K562 (cell line): Measurements from ENCODE around the gene AMZ1. TPM values are rescaled to one million over a fixed set of nuclear protein-coding genes. Genes with fewer than 3 reads are reported as not detected.
A peak's percentile ranks its signal among the peaks of the same experiment; 100 is the strongest.

Experiments
- ATAC-seq: fragments of 200-7000 bp; cut with Tn5 transposase; 3 replicates; pipeline ENCODE4 v1.9.1; 2020; ENCODE audit warnings: moderate library complexity
- BruUV-seq: library from RNA; stranded (reverse); fragments of 400-500 nt; replicated peaks from 2 replicates; lab custom pipeline; 2021; lab: Mats Ljungman, UMichigan
- CTCF ChIA-PET: fragments of 300-600 bp; formaldehyde crosslinking; extraction: SDS; loops from one replicate; lab custom pipeline; 2021; ENCODE audit warnings: low intra/inter-chr PET ratio; lab: Yijun Ruan, JAX
- POLR2A ChIA-PET: fragments of 300-600, 350-650 bp; sonication (Branson Sonifier 250); formaldehyde crosslinking; extraction: SDS; loops from one replicate; lab custom pipeline; 2021; ENCODE audit warnings: antibody characterized with exemption, inconsistent platforms; lab: Yijun Ruan, JAX
- DNase-seq, 4 experiments: peaks; one replicate each; pipeline versions ENCODE4 v3.0.0 to v3.0.0-alpha.2; 2011 to 2018; ENCODE audit warnings: low spot score in 3 of 4, mixed read lengths in 3 of 4; ENCODE audit errors: extremely low read depth in 1 of 4
- FAIRE-seq: peaks from 2 replicates; lab custom pipeline; 2011; peaks lifted over from hg19 to GRCh38; lab: Jason Lieb, UNC
- H2AFZ ChIP-seq: 2 replicates; pipeline ENCODE4 v1.6.0; 2011; ENCODE audit warnings: low read depth, low read length, control low read depth, inconsistent platforms
- H3K27ac ChIP-seq: fragments of 200-600 bp; 3 replicates; pipeline ENCODE4 v1.8.0; 2011; ENCODE audit warnings: low read depth, mild to moderate bottlenecking, control low read depth, inconsistent platforms, low read length, moderate library complexity, mixed read lengths; ENCODE audit errors: extremely low read depth
- H3K27me3 ChIP-seq, 2 experiments: fragments of 300-600 bp in 1 of 2; 2 replicates in 1 of 2; 3 replicates in 1 of 2; pipeline versions ENCODE4 v1.6.0 to v1.8.0; 2011; ENCODE audit warnings: inconsistent platforms in 2 of 2, low read length in 2 of 2, mild to moderate bottlenecking in 1 of 2, mixed read lengths in 1 of 2, moderate library complexity in 1 of 2; ENCODE audit not compliant: control insufficient read depth in 2 of 2, insufficient read depth in 2 of 2
- H3K36me3 ChIP-seq: fragments of 300-600 bp; 3 replicates; pipeline ENCODE4 v1.8.0; 2011; ENCODE audit warnings: mild to moderate bottlenecking, low read length, inconsistent platforms; ENCODE audit not compliant: control insufficient read depth, insufficient read depth
- H3K4me1 ChIP-seq, 2 experiments: fragments of 200-600 bp in 1 of 2; replicated peaks in 1 of 2; 2 replicates in 1 of 2; 3 replicates in 1 of 2; pipeline versions ENCODE4 v1.5.1 to v1.8.0; 2011; ENCODE audit warnings: inconsistent platforms in 2 of 2, low read length in 2 of 2, mild to moderate bottlenecking in 1 of 2, mixed read lengths in 1 of 2, moderate library complexity in 1 of 2; ENCODE audit not compliant: control insufficient read depth in 2 of 2, insufficient read depth in 2 of 2
- H3K4me2 ChIP-seq: 2 replicates; pipeline ENCODE4 v1.6.1; 2011; ENCODE audit warnings: low read length, control low read depth, inconsistent platforms, mixed read lengths; ENCODE audit not compliant: insufficient read depth
- H3K4me3 ChIP-seq: fragments of 200-600 bp; sonication (generic), shearing (Covaris generic); 2 replicates; pipeline ENCODE4 v1.5.1; 2016; ENCODE audit warnings: control low read depth, inconsistent platforms
- H3K79me2 ChIP-seq: fragments of 200-600 bp; 3 replicates; pipeline ENCODE4 v1.8.0; 2011; ENCODE audit warnings: low read length, inconsistent platforms; ENCODE audit not compliant: control insufficient read depth, insufficient read depth
- H3K9ac ChIP-seq, 2 experiments: 2 replicates each; pipeline versions ENCODE4 v1.6.0 to v1.6.1; 2011; ENCODE audit warnings: low read depth in 2 of 2, low read length in 2 of 2, control low read depth in 1 of 2, inconsistent platforms in 1 of 2, mild to moderate bottlenecking in 1 of 2, mixed read lengths in 1 of 2; ENCODE audit not compliant: insufficient read depth in 1 of 2
- H3K9me1 ChIP-seq: one replicate; pipeline ENCODE4 v1.6.0; 2011; ENCODE audit warnings: inconsistent platforms, mild to moderate bottlenecking, low read length, moderate library complexity; ENCODE audit not compliant: control insufficient read depth, insufficient read depth
- H3K9me3 ChIP-seq: replicated peaks from 2 replicates; pipeline ENCODE4 v1.5.1; 2011; ENCODE audit warnings: low read depth, low read length, inconsistent platforms; ENCODE audit not compliant: control insufficient read depth, insufficient read depth
- H4K20me1 ChIP-seq: replicated peaks from 2 replicates; pipeline ENCODE4 v1.6.1; 2011; ENCODE audit warnings: low read length, inconsistent platforms, mixed read lengths; ENCODE audit not compliant: control insufficient read depth, insufficient read depth
- CGGBP1 ChIP-seq: fragments of 250-450 bp; sonication (Bioruptor Pico); IDR thresholded peaks from 2 replicates; pipeline ENCODE4 v1.9.0; 2021; ENCODE audit warnings: mild to moderate bottlenecking
- GATAD2B ChIP-seq: fragments of 450-650 bp; IDR thresholded peaks from 2 replicates; pipeline ENCODE4 v1.6.1; 2017; ENCODE audit warnings: mild to moderate bottlenecking, borderline replicate concordance
- MEF2D ChIP-seq: conservative IDR thresholded peaks from 2 replicates; pipeline ENCODE4 v1.6.1; 2016; ENCODE audit warnings: low read depth, missing genetic modification characterization, missing compliant biosample characterization
- RAD51 ChIP-seq: fragments of 450-650 bp; IDR thresholded peaks from 2 replicates; pipeline ENCODE4 v1.7.1; 2016; ENCODE audit warnings: low read depth, mild to moderate bottlenecking, borderline replicate concordance
- RBFOX2 ChIP-seq: fragments of 200-400 bp; formaldehyde crosslinking; IDR thresholded peaks from 2 replicates; pipeline ENCODE4 v1.6.1; 2017; ENCODE audit warnings: low read depth, mild to moderate bottlenecking, low read length, moderate library complexity
- RFX5 ChIP-seq: IDR thresholded peaks from 2 replicates; pipeline ENCODE4 v1.6.1; 2011; ENCODE audit warnings: low read depth, mild to moderate bottlenecking, improper control_type of control experiment, low read length
- TEAD2 ChIP-seq: fragments of 450-650 bp; IDR thresholded peaks from 2 replicates; pipeline ENCODE4 v1.6.1; 2016; ENCODE audit warnings: missing genetic modification characterization, control low read depth, missing compliant biosample characterization
- ZBTB33 ChIP-seq: sonication (generic); formaldehyde crosslinking; IDR thresholded peaks from 2 replicates; pipeline ENCODE4 v1.8.1; 2023; ENCODE audit warnings: mild to moderate bottlenecking, missing genetic modification reagents
- ZBTB9 ChIP-seq: fragments of 450-650 bp; formaldehyde crosslinking; IDR thresholded peaks from 2 replicates; pipeline ENCODE4 v1.4.0; 2020; ENCODE audit warnings: mild to moderate bottlenecking, moderate library complexity
- WGBS: fragments of 100-300 bp; shearing (Covaris generic); methylation state at CpG from one replicate; pipeline ENCODE4 v1.1.6; 2016; ENCODE audit warnings: low coverage, mixed read lengths; ENCODE audit not compliant: insufficient coverage; ENCODE audit errors: missing lambda C conversion rate; 5-methylcytosine and 5-hydroxymethylcytosine counted together
- in situ Hi-C: fragments of 300-500 bp; cut with MboI; formaldehyde crosslinking; loops from 4 replicates; pipeline ENCODE4 v1.15.0; 2018; ENCODE audit warnings: inconsistent platforms, mixed read lengths
- intact Hi-C: fragments of 100-400 bp; cut with micrococcal nuclease; formaldehyde crosslinking; loops from 2 replicates; pipeline ENCODE4 v1.14.2; 2022
- polyA plus RNA-seq, 8 experiments: library from polyadenylated mRNA; depleted of rRNA in 4 of 8; stranded (reverse) in 5 of 8; unstranded in 3 of 8; fragments of >200 nt; fragmentation: Nextera tagmentation in 2 of 8; fragmentation: Illumina TruSeq in 1 of 8; extraction: Ambion mirVana in 2 of 8; extraction: Trizol in 1 of 8; gene quantifications; 2 replicates each; pipeline versions ENCODE4 v1.2.1 to v1.2.3, GENCODE V29; 2011 to 2014; ENCODE audit warnings: inconsistent platforms in 1 of 8, missing spikeins in 1 of 8
- total RNA-seq, 7 experiments: library from RNA; depleted of rRNA in 6 of 7; stranded (reverse); fragments of >200 nt in 6 of 7; fragmentation: Illumina TruSeq in 2 of 7; extraction: Trizol in 2 of 7; gene quantifications; 2 replicates each; pipeline versions ENCODE4 v1.2.1 to v1.2.3, GENCODE V29; 2011 to 2021; ENCODE audit warnings: low replicate concordance in 1 of 7
- TF ChIP-seq, protein P1 (sequence below): fragments of 450-650 bp; IDR thresholded peaks from 2 replicates; pipeline ENCODE4 v1.6.1; 2016; ENCODE audit warnings: missing biosample characterization, missing genetic modification characterization

Gene AMZ1
- total and polyA plus RNA-seq, 9 of the 15 experiments (the other 6 are each of a cell fraction or from before 2014, with no cell fraction given) = not detected

GRCh38 chr7:2717293-2718261, 29.6 kb downstream of the AMZ1 start (continued):
- peak; percentile 37; the same call in 1 of the 2 replicates for TF ChIP-seq TEAD2
- 0 out of 2 replicates have a peak, but pooled peaks have one; percentile 29 for TF ChIP-seq GATAD2B
- TF ChIP-seq CGGBP1 = no peak
- TF ChIP-seq MEF2D = peak; percentile 54; the same call in 1 of the 2 replicates
- TF ChIP-seq, protein P1, sequence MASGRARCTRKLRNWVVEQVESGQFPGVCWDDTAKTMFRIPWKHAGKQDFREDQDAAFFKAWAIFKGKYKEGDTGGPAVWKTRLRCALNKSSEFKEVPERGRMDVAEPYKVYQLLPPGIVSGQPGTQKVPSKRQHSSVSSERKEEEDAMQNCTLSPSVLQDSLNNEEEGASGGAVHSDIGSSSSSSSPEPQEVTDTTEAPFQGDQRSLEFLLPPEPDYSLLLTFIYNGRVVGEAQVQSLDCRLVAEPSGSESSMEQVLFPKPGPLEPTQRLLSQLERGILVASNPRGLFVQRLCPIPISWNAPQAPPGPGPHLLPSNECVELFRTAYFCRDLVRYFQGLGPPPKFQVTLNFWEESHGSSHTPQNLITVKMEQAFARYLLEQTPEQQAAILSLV = no peak

- H3K9me1 ChIP-seq = no peaks in the 10 kb centered on the region
- H4K20me1 ChIP-seq = no peaks in the 10 kb centered on the region
- 91% methylated on average over 34 of the region's 34 CpGs for WGBS
- ATAC-seq (no peak), DNase-seq (no peak), FAIRE-seq (no peak)
- peak overlapping the region; percentile 53; the same call in 1 of the 2 replicates for H3K4me2 ChIP-seq
- TF ChIP-seq ZBTB9 (no peak), RBFOX2 (0 out of 2 replicates have a peak, but pooled peaks have one; percentile 12), RFX5 (no peak), ZBTB33 (0 out of 2 replicates have a peak, but pooled peaks have one; percentile 19), RAD51 (0 out of 2 replicates have a peak, but pooled peaks have one; percentile 0)
- H3K36me3 ChIP-seq = no peaks in the 10 kb centered on the region; the same call in 2 of the 3 replicates
- BruUV-seq = no TSS peak
- H3K4me3 ChIP-seq = no peak overlapping the region
- intact Hi-C loops (loop anchor here (5.0 kb wide), 1 partner anchor 39 kb away; no protein-coding TSS in a partner anchor), in situ Hi-C loops (no loop called here)
- H3K27ac ChIP-seq = peak overlapping the region; percentile 84
- H3K79me2 ChIP-seq = no peaks in the 10 kb centered on the region
- H3K27me3 ChIP-seq = no peaks in the 10 kb centered on the region
- ChIA-PET CTCF (no interaction called here), POLR2A (interaction anchor here (0.5 to 3.3 kb wide), 5 partner anchors 9 to 138 kb away, joined by 3 to 12 read pairs (median 3); no protein-coding TSS in a partner anchor)
- no peaks in the 10 kb centered on the region for H3K9me3 ChIP-seq
- H3K9ac ChIP-seq = peak overlapping the region; percentile 55 to 93
- H3K4me1 ChIP-seq = peaks cover 36 to 59% of the 10 kb centered on the region in 2 experiments
- H2AFZ ChIP-seq = peak overlapping the region; percentile 84
Observed at GRCh38 chr7:2718296-2718965, 30.4 kb downstream of the AMZ1 start.
